ENCODE measurements around the gene RSAD1. TPM values are rescaled to one million over a fixed set of nuclear protein-coding genes. Genes with fewer than 3 reads are reported as not detected.

Gene RSAD1
- total and polyA plus RNA-seq, 10 of the 15 experiments (the other 5 are each of a cell fraction or from before 2014, with no cell fraction given), result 2.5 to 28.1 (median 22.6) TPM

DNA sequence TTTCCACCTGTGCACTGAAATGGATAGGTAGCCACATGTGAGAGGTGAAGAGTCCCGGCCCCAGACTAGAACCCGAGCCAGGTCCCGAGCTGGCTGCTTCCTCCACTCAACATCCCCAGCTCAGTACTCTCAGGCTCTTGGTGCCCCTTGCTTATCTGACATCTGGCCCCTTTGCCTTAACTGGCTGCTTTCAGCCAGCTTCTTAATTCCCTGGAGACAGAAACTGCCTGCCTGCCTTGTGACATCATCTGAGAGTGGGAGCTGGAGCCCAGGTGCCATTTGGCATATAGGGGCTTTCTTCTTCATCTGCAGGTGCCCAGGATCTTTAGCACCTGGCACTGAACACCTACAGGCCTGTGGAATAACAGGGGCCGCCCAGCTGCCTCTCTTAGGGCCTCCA lies 18.9 kb upstream of the RSAD1 start:
- BruUV-seq (replicated peaks), result no TSS peak
- WGBS (ENCODE audit: insufficient coverage, insufficient replicate concordance, low lambda C conversion rate, missing lambda C conversion rate), result 63% methylated on average over 4 of the region's 4 CpGs
- ATAC-seq, result no peak
- no peaks in the 10 kb centered on the region for H3K79me2 ChIP-seq (ENCODE audit: control insufficient read depth, insufficient read depth, low read length)
- H2AFZ ChIP-seq (ENCODE audit: control insufficient read depth, low read depth, low read length), result no peak overlapping the region
- no peak overlapping the region for H3K4me3 ChIP-seq
- H3K36me3 ChIP-seq (ENCODE audit: control insufficient read depth in 2 of 2, insufficient read depth in 2 of 2, low read length in 1 of 2), result no peaks in the 10 kb centered on the region
- RAD21 ChIA-PET (ENCODE audit: unreplicated experiment), result no interaction called here
- H3K4me1 ChIP-seq (ENCODE audit: control insufficient read depth, insufficient read depth, low read length), result no peaks in the 10 kb centered on the region
- intact Hi-C loops (cut with micrococcal nuclease; ENCODE audit: unreplicated experiment) (no loop called here), in situ Hi-C loops (cut with MboI) (no loop called here)
- CTCF ChIA-PET, result no interaction called here
- no peak overlapping the region for H3K27ac ChIP-seq (ENCODE audit: control insufficient read depth, insufficient read depth)
- POLR2A ChIA-PET, result interaction anchor here (1.2 kb wide), 1 partner anchor 23 kb away, joined by 3 read pairs; no protein-coding TSS in a partner anchor
- no peak for DNase-seq (ENCODE audit: low read depth, low spot score)
- SMC1A ChIA-PET (ENCODE audit: uncharacterized antibody, unreplicated experiment), result interaction anchor here (1.3 kb wide), 1 partner anchor 69 kb away, joined by 3 read pairs; no protein-coding TSS in a partner anchor
- no peak overlapping the region for H3K4me2 ChIP-seq (ENCODE audit: control insufficient read depth, insufficient read depth)
- no peak overlapping the region for H3K9ac ChIP-seq (ENCODE audit: control insufficient read depth, insufficient read depth, low read length)
- no peaks in the 10 kb centered on the region for H4K20me1 ChIP-seq (ENCODE audit: control insufficient read depth, insufficient read depth)
- H3K9me3 ChIP-seq (replicated peaks; ENCODE audit: control insufficient read depth, insufficient read depth, low read length), result no peaks in the 10 kb centered on the region
- FAIRE-seq, result no peak
- no peaks in the 10 kb centered on the region for H3K27me3 ChIP-seq (replicated peaks in 1 of 2; ENCODE audit: control insufficient read depth in 2 of 2, insufficient read depth in 2 of 2, low read length in 1 of 2)
- TF ChIP-seq HDGF (IDR thresholded peaks at IDR 0.05) (no peak), GABPA (IDR thresholded peaks at IDR 0.05; ENCODE audit: low read depth) (no peak), TBL1XR1 (IDR thresholded peaks at IDR 0.05; ENCODE audit: low read depth, low read length) (no peak), RAD51 (IDR thresholded peaks at IDR 0.05) (no peak), KAT2A (conservative IDR thresholded peaks at IDR 0.05; ENCODE audit: control insufficient read depth, low read depth, low read length) (no peak), ZNF687 (IDR thresholded peaks at IDR 0.05) (no peak), FOS (IDR thresholded peaks at IDR 0.05; ENCODE audit: borderline replicate concordance, extremely low read depth, insufficient read length) (no peak), TCF3 (IDR thresholded peaks at IDR 0.05; ENCODE audit: borderline replicate concordance, insufficient read depth, low read depth, low read length) (no peak), MTA2 (IDR thresholded peaks at IDR 0.05; ENCODE audit: low read depth) (no peak), BCL11A (IDR thresholded peaks at IDR 0.05; ENCODE audit: low read depth, low read length) (no peak), CHD4 (IDR thresholded peaks at IDR 0.05) (no peak), JUNB (IDR thresholded peaks at IDR 0.05) (no peak), ZNF274 (IDR thresholded peaks at IDR 0.05; ENCODE audit: insufficient read depth, insufficient read length) (no peak), BMI1 (IDR thresholded peaks at IDR 0.05; ENCODE audit: borderline replicate concordance) (no peak), CBFB (IDR thresholded peaks at IDR 0.05; ENCODE audit: low read depth) (no peak)
- TF ChIP-seq, protein P1, sequence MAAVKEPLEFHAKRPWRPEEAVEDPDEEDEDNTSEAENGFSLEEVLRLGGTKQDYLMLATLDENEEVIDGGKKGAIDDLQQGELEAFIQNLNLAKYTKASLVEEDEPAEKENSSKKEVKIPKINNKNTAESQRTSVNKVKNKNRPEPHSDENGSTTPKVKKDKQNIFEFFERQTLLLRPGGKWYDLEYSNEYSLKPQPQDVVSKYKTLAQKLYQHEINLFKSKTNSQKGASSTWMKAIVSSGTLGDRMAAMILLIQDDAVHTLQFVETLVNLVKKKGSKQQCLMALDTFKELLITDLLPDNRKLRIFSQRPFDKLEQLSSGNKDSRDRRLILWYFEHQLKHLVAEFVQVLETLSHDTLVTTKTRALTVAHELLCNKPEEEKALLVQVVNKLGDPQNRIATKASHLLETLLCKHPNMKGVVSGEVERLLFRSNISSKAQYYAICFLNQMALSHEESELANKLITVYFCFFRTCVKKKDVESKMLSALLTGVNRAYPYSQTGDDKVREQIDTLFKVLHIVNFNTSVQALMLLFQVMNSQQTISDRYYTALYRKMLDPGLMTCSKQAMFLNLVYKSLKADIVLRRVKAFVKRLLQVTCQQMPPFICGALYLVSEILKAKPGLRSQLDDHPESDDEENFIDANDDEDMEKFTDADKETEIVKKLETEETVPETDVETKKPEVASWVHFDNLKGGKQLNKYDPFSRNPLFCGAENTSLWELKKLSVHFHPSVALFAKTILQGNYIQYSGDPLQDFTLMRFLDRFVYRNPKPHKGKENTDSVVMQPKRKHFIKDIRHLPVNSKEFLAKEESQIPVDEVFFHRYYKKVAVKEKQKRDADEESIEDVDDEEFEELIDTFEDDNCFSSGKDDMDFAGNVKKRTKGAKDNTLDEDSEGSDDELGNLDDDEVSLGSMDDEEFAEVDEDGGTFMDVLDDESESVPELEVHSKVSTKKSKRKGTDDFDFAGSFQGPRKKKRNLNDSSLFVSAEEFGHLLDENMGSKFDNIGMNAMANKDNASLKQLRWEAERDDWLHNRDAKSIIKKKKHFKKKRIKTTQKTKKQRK (IDR thresholded peaks at IDR 0.05; ENCODE audit: low read depth, low read length), result no peak
- TF ChIP-seq, protein P2, sequence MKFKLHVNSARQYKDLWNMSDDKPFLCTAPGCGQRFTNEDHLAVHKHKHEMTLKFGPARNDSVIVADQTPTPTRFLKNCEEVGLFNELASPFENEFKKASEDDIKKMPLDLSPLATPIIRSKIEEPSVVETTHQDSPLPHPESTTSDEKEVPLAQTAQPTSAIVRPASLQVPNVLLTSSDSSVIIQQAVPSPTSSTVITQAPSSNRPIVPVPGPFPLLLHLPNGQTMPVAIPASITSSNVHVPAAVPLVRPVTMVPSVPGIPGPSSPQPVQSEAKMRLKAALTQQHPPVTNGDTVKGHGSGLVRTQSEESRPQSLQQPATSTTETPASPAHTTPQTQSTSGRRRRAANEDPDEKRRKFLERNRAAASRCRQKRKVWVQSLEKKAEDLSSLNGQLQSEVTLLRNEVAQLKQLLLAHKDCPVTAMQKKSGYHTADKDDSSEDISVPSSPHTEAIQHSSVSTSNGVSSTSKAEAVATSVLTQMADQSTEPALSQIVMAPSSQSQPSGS (IDR thresholded peaks at IDR 0.05; ENCODE audit: low read length), result no peak

All from GM12878 (cell line).